K562 (cell line): ENCODE results near the gene ATP6V0A1. TPM values are rescaled to one million over a fixed set of nuclear protein-coding genes. Genes with fewer than 3 reads are reported as not detected.

Source experiments
- CBFA2T3 ChIP-seq: fragments of 450-650 bp; IDR thresholded peaks from 2 replicates; pipeline ENCODE4 v1.6.1; 2017
- DIDO1 ChIP-seq: fragments of 450-650 bp; IDR thresholded peaks from 2 replicates; pipeline ENCODE4 v1.6.1; 2016; ENCODE audit warnings: low read depth, missing biosample characterization, missing genetic modification characterization
- DMBX1 ChIP-seq: fragments of 250-450 bp; sonication (Bioruptor Pico); IDR thresholded peaks from 2 replicates; pipeline ENCODE4 v1.8.0; 2022; ENCODE audit warnings: inconsistent platforms, mild to moderate bottlenecking, moderate library complexity, borderline replicate concordance
- HMBOX1 ChIP-seq: sonication (generic); IDR thresholded peaks from 2 replicates; pipeline ENCODE4 v1.6.1; 2016
- HSF4 ChIP-seq: fragments of 250-450 bp; sonication (Bioruptor Pico); IDR thresholded peaks from 2 replicates; pipeline ENCODE4 v2.1.2; 2022; ENCODE audit warnings: mild to moderate bottlenecking, moderate library complexity, borderline replicate concordance
- MAZ ChIP-seq, 2 experiments: fragments of 450-650 bp in 1 of 2; sonication (generic) in 1 of 2; formaldehyde crosslinking; IDR thresholded peaks in 1 of 2; conservative IDR thresholded peaks in 1 of 2; 2 replicates each; pipeline versions ENCODE4 v1.4.0 to v1.5.0; 2020; ENCODE audit warnings: mild to moderate bottlenecking in 1 of 2, missing genetic modification reagents in 1 of 2
- MXI1 ChIP-seq: IDR thresholded peaks from 2 replicates; pipeline ENCODE4 v1.6.1; 2011; ENCODE audit warnings: low read depth, mild to moderate bottlenecking, improper control_type of control experiment, low read length
- NEUROD1 ChIP-seq: fragments of 150-350 bp; IDR thresholded peaks from 2 replicates; pipeline ENCODE4 v1.6.1; 2014; ENCODE audit warnings: borderline replicate concordance, low read length, low read depth; ENCODE audit not compliant: partially characterized antibody
- POLR2A ChIP-seq: fragments of 450-650 bp; conservative IDR thresholded peaks from 2 replicates; pipeline ENCODE4 v1.6.1; 2016
- SIN3B ChIP-seq: fragments of 450-650 bp; IDR thresholded peaks from 2 replicates; pipeline ENCODE4 v1.6.1; 2017; ENCODE audit warnings: low read depth, mild to moderate bottlenecking, moderate library complexity
- SIX5 ChIP-seq, 2 experiments: IDR thresholded peaks; 2 replicates each; pipeline ENCODE4 v1.6.1; 2011; ENCODE audit warnings: low read length in 2 of 2, borderline replicate concordance in 1 of 2, low read depth in 1 of 2, mild to moderate bottlenecking in 1 of 2, moderate library complexity in 1 of 2; ENCODE audit not compliant: insufficient read depth in 1 of 2
- SRSF7 ChIP-seq: fragments of 200-400 bp; formaldehyde crosslinking; optimal IDR thresholded peaks from 2 replicates; pipeline ENCODE3; 2017; ENCODE audit warnings: mild to moderate bottlenecking, low read depth, low read length
- TAF9B ChIP-seq: fragments of 450-650 bp; IDR thresholded peaks from 2 replicates; pipeline ENCODE4 v1.6.1; 2018; ENCODE audit warnings: mild to moderate bottlenecking; ENCODE audit not compliant: partially characterized antibody
- TFAP4 ChIP-seq: sonication (generic); formaldehyde crosslinking; IDR thresholded peaks from 2 replicates; pipeline ENCODE4 v1.8.0; 2022; ENCODE audit warnings: missing genetic modification reagents, mild to moderate bottlenecking, moderate library complexity, borderline replicate concordance
- THRB ChIP-seq: fragments of 450-650 bp; formaldehyde crosslinking; conservative IDR thresholded peaks from 2 replicates; pipeline ENCODE4 v1.4.0; 2022; ENCODE audit warnings: mild to moderate bottlenecking, missing genetic modification characterization
- ZBTB11 ChIP-seq, 3 experiments: fragments of 200-800 bp in 1 of 3; fragments of 250-450 bp in 1 of 3; fragments of 450-650 bp in 1 of 3; sonication (Bioruptor Pico) in 1 of 3; sonication (Bioruptor generic) in 1 of 3; formaldehyde crosslinking in 1 of 3; IDR thresholded peaks; 2 replicates each; pipeline versions ENCODE4 v1.6.1 to v1.8.0; 2016 to 2022; ENCODE audit warnings: mild to moderate bottlenecking in 2 of 3, missing genetic modification characterization in 2 of 3, missing compliant biosample characterization in 1 of 3, moderate library complexity in 1 of 3
- ZBTB26 ChIP-seq: fragments of 450-650 bp; formaldehyde crosslinking; IDR thresholded peaks from 2 replicates; pipeline ENCODE4 v1.4.0; 2022; ENCODE audit warnings: missing genetic modification characterization
- ZNF584 ChIP-seq: fragments of 200-800 bp; sonication (Bioruptor generic); IDR thresholded peaks from 2 replicates; pipeline ENCODE4 v1.6.1; 2016; ENCODE audit warnings: low read depth, mild to moderate bottlenecking, missing genetic modification characterization, missing compliant biosample characterization
- ZSCAN32 ChIP-seq: fragments of 450-650 bp; formaldehyde crosslinking; IDR thresholded peaks from 2 replicates; pipeline ENCODE4 v1.4.0; 2020; ENCODE audit warnings: mild to moderate bottlenecking, moderate library complexity
- polyA plus RNA-seq, 8 experiments: library from polyadenylated mRNA; depleted of rRNA in 4 of 8; stranded (reverse) in 5 of 8; unstranded in 3 of 8; fragments of >200 nt; fragmentation: Nextera tagmentation in 2 of 8; fragmentation: Illumina TruSeq in 1 of 8; extraction: Ambion mirVana in 2 of 8; extraction: Trizol in 1 of 8; gene quantifications; 2 replicates each; pipeline versions ENCODE4 v1.2.1 to v1.2.3, GENCODE V29; 2011 to 2014; ENCODE audit warnings: inconsistent platforms in 1 of 8, missing spikeins in 1 of 8
- total RNA-seq, 7 experiments: library from RNA; depleted of rRNA in 6 of 7; stranded (reverse); fragments of >200 nt in 6 of 7; fragmentation: Illumina TruSeq in 2 of 7; extraction: Trizol in 2 of 7; gene quantifications; 2 replicates each; pipeline versions ENCODE4 v1.2.1 to v1.2.3, GENCODE V29; 2011 to 2021; ENCODE audit warnings: low replicate concordance in 1 of 7

ATP6V0A1 gene
- total and polyA plus RNA-seq, 9 of the 15 experiments (the other 6 are each of a cell fraction or from before 2014, with no cell fraction given) = 11.8 to 158 (median 75.5) TPM

GRCh38 chr17:42561897-42562387 lies 103.3 kb downstream of the ATP6V0A1 start, which contains the start of gene COASY (continued):
- peak in 2 of 3 experiments; percentile 35 to 87; a peak in 2 of 6 replicates for TF ChIP-seq ZBTB11 (CRISPR knock-in tag; IDR thresholded peaks at IDR 0.05)
- TF ChIP-seq SIN3B = peak; percentile 92
- TF ChIP-seq SIX5 (IDR thresholded peaks at IDR 0.05; ENCODE audit: borderline replicate concordance in 1 of 2, insufficient read depth in 1 of 2, low read depth in 1 of 2, low read length in 2 of 2) = peak in 1 of 2 experiments; percentile 20; a peak in 1 of 4 replicates
- peak; percentile 85 for TF ChIP-seq POLR2A
- no peak for TF ChIP-seq ZBTB26
- TF ChIP-seq HMBOX1 = peak; percentile 73; the same call in 1 of the 2 replicates
- peak; percentile 76 for TF ChIP-seq TFAP4 (CRISPR knock-in tag)
- peak; percentile 95 for TF ChIP-seq NEUROD1
- TF ChIP-seq DIDO1 (tag) = peak; percentile 79
- TF ChIP-seq HSF4 (CRISPR knock-in tag) = no peak
- no peak for TF ChIP-seq THRB (CRISPR knock-in tag)
- TF ChIP-seq MXI1 = peak; percentile 80
- TF ChIP-seq ZSCAN32 (CRISPR knock-in tag) = no peak
- peak in 1 of 2 experiments; percentile 65; a peak in 2 of 4 replicates for TF ChIP-seq MAZ (CRISPR knock-in tag; conservative IDR thresholded peaks at IDR 0.05 in 1 of 2, IDR thresholded peaks at IDR 0.05 in 1 of 2)
- 0 out of 2 replicates have a peak, but pooled peaks have one; percentile 3 for TF ChIP-seq CBFA2T3
- TF ChIP-seq SRSF7 = no peak
- TF ChIP-seq ZNF584 = no peak
- TF ChIP-seq TAF9B = peak; percentile 66
- no peak for TF ChIP-seq DMBX1 (CRISPR knock-in tag)
